Activated CD4-positive, alpha-beta T cell treated with anti-CD3 and anti-CD28 coated beads, Interleukin-2, amount 10 ng/mL, durations not matched to agents 24 days and 14 days (primary cell): ENCODE results near the gene RNASEH2A. TPM values are rescaled to one million over a fixed set of nuclear protein-coding genes. Genes with fewer than 3 reads are reported as not detected.

Source experiments
- DNase-seq: peaks from one replicate; pipeline ENCODE4 v3.0.0; 2022
- H3K27ac Mint-ChIP-seq: one replicate; pipeline ENCODE4 v1.8.0; 2022; ENCODE audit warnings: mild to moderate bottlenecking, mixed read lengths
- H3K27me3 Mint-ChIP-seq: one replicate; pipeline ENCODE4 v1.8.0; 2022; ENCODE audit warnings: mixed read lengths
- H3K36me3 Mint-ChIP-seq: one replicate; pipeline ENCODE4 v1.8.0; 2022; ENCODE audit warnings: low read depth, mild to moderate bottlenecking, mixed read lengths
- H3K4me1 Mint-ChIP-seq: one replicate; pipeline ENCODE4 v1.8.0; 2021; ENCODE audit warnings: mixed read lengths
- H3K4me3 Mint-ChIP-seq: one replicate; pipeline ENCODE4 v1.8.0; 2022; ENCODE audit warnings: mild to moderate bottlenecking, moderate library complexity, mixed read lengths
- H3K9me3 Mint-ChIP-seq: one replicate; pipeline ENCODE4 v1.8.0; 2021; ENCODE audit warnings: mixed read lengths
- intact Hi-C: fragments of 100-400 bp; cut with micrococcal nuclease; formaldehyde crosslinking; loops from one replicate; pipeline ENCODE4 v1.15.1; 2023
- total RNA-seq: library from RNA; stranded (reverse); gene quantifications from 2 replicates; pipeline ENCODE4 v1.2.3, GENCODE V29; 2022

Gene RNASEH2A
- total RNA-seq, 1 donor from 2014 or later, result 35.8 TPM

DNA sequence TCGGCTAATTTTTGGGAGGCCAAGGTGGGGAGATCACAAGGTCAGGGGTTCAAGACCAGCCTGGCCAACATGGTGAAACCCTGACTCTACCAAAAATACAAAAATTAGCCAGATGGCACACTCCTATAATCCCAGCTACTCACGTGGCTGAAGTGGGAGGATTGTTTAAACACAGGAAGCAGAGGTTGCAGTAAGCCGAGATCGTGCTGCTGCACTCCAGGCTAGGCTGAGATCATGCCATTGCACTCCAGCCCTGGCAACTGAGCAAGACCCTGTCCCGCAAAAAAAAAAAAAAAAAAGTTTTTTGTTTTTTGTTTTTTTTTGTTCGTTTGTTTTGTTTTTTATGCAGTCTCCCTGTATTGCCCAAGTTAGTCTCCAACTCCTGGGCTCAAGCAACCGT is 53.2 kb downstream of the RNASEH2A start:
- Mint-ChIP-seq H3K9me3 (no peaks in the 10 kb centered on the region), H3K4me3 (no peak overlapping the region), H3K27me3 (peaks cover 11% of the 10 kb centered on the region), H3K27ac (no peak overlapping the region), H3K4me1 (no peaks in the 10 kb centered on the region), H3K36me3 (no peaks in the 10 kb centered on the region)
- intact Hi-C loops, result no loop called here
- DNase-seq, result no peak

Other genes starting within 250 kb of the RNASEH2A start
- 8.7 and 9.0 TPM in 2 replicates for gene ZNF490, start 195.8 kb upstream of the RNASEH2A start, total RNA-seq
- 22.3 and 26.6 TPM in 2 replicates for gene ZNF791, start 195.7 kb upstream of the RNASEH2A start, total RNA-seq
- 118 and 136 TPM in 2 replicates for gene MAN2B1, start 139.8 kb upstream of the RNASEH2A start, total RNA-seq
- 21.7 and 27.1 TPM in 2 replicates for gene WDR83, start 139.8 kb upstream of the RNASEH2A start, total RNA-seq
- 138 and 155 TPM in 2 replicates for gene DHPS, start 124.7 kb upstream of the RNASEH2A start, total RNA-seq
- not detected in 2 replicates for gene GNG14, start 118.6 kb upstream of the RNASEH2A start, total RNA-seq
- gene FBXW9, start 110.0 kb upstream of the RNASEH2A start, total RNA-seq, result 12.4 and 12.9 TPM in 2 replicates
- gene TNPO2, start 82.7 kb upstream of the RNASEH2A start, total RNA-seq, result 153 and 163 TPM in 2 replicates
- 216 and 218 TPM in 2 replicates for gene TRIR, start 71.9 kb upstream of the RNASEH2A start, total RNA-seq
- 64.6 and 67.3 TPM in 2 replicates for gene GET3, start 69.1 kb upstream of the RNASEH2A start, total RNA-seq
- gene BEST2, start 54.8 kb upstream of the RNASEH2A start, total RNA-seq, result not detected in 2 replicates
- 17.8 and 18.3 TPM in 2 replicates for gene HOOK2, start 31.0 kb upstream of the RNASEH2A start, total RNA-seq
- gene JUNB, start 15.1 kb upstream of the RNASEH2A start, total RNA-seq, result 302 and 310 TPM in 2 replicates
- gene PRDX2, start 4.8 kb upstream of the RNASEH2A start, total RNA-seq, result 277 and 294 TPM in 2 replicates
- gene THSD8, start 4.5 kb upstream of the RNASEH2A start, total RNA-seq, result 26.8 and 32.7 TPM in 2 replicates
- gene RTBDN, start 28.0 kb downstream of the RNASEH2A start, total RNA-seq, result not detected in 2 replicates
- 1.6 and 2.4 TPM in 2 replicates for gene MAST1, start 31.9 kb downstream of the RNASEH2A start, total RNA-seq
- 21.5 and 22.0 TPM in 2 replicates for gene DNASE2, start 74.9 kb downstream of the RNASEH2A start, total RNA-seq
- gene KLF1, start 80.6 kb downstream of the RNASEH2A start, total RNA-seq, result 0.77 and 1.2 TPM in 2 replicates
- 66.9 and 71.6 TPM in 2 replicates for gene GCDH, start 84.6 kb downstream of the RNASEH2A start, total RNA-seq
- 2.3 and 3.3 TPM in 2 replicates for gene SYCE2, start 112.7 kb downstream of the RNASEH2A start, total RNA-seq
- gene FARSA, start 127.1 kb downstream of the RNASEH2A start, total RNA-seq, result 202 and 208 TPM in 2 replicates
- gene CALR, start 132.0 kb downstream of the RNASEH2A start, total RNA-seq, result 987 and 994 TPM in 2 replicates
- gene RAD23A, start 139.3 kb downstream of the RNASEH2A start, total RNA-seq, result 208 and 212 TPM in 2 replicates
- 32.4 and 34.4 TPM in 2 replicates for gene GADD45GIP1, start 150.6 kb downstream of the RNASEH2A start, total RNA-seq
- gene DAND5, start 163.0 kb downstream of the RNASEH2A start, total RNA-seq, result 0.12 TPM in 1 of 2 replicates, not detected in the other
- 8.3 and 10.4 TPM in 2 replicates for gene NFIX, start 188.9 kb downstream of the RNASEH2A start, total RNA-seq